Neuron (in vitro differentiated cells): Measurements from ENCODE around the gene TTC39A.
"Not testable (repeated sequence)": the region's sequence is repeated elsewhere in the genome, so short reads cannot be mapped to it uniquely, and the experiment has no call there.

ENCODE experiments used
- H2AFZ ChIP-seq: one replicate; pipeline ENCODE4 v1.6.1; 2013; ENCODE audit warnings: low read depth, mild to moderate bottlenecking, inconsistent platforms, low read length, moderate library complexity
- H3K27me3 ChIP-seq: one replicate; pipeline ENCODE4 v1.6.1; 2013; ENCODE audit warnings: low read length; ENCODE audit not compliant: insufficient read depth
- H3K36me3 ChIP-seq: one replicate; pipeline ENCODE4 v1.6.1; 2013; ENCODE audit warnings: low read length; ENCODE audit not compliant: insufficient read depth
- H3K4me1 ChIP-seq: one replicate; pipeline ENCODE4 v1.6.1; 2013; ENCODE audit warnings: low read length; ENCODE audit not compliant: insufficient read depth
- H3K4me3 ChIP-seq: 2 replicates; pipeline ENCODE4 v1.5.1; 2013; ENCODE audit warnings: mild to moderate bottlenecking, low read length, moderate library complexity
- H3K9me3 ChIP-seq: one replicate; pipeline ENCODE4 v1.6.1; 2013; ENCODE audit warnings: low read length

The TTC39A gene

GRCh38 chr1:51328926-51329325, 1.4 kb downstream of the TTC39A start:
- peaks cover 5% of the 10 kb centered on the region for H3K4me1 ChIP-seq
- no peak overlapping the region for H3K4me3 ChIP-seq
- H3K27me3 ChIP-seq = peaks cover 38% of the 10 kb centered on the region
- no peaks in the 10 kb centered on the region for H3K36me3 ChIP-seq
- no peak overlapping the region for H2AFZ ChIP-seq
- H3K9me3 ChIP-seq = no peaks in the 10 kb centered on the region

- H3K9me3 ChIP-seq = no peaks in the 10 kb centered on the region
- no peak overlapping the region for H2AFZ ChIP-seq
- no peaks in the 10 kb centered on the region for H3K36me3 ChIP-seq
- peaks cover 5% of the 10 kb centered on the region for H3K4me1 ChIP-seq
- H3K27me3 ChIP-seq = peaks cover 38% of the 10 kb centered on the region
- H3K4me3 ChIP-seq = no peak overlapping the region
These were observed 2.1 kb downstream of the TTC39A start for GRCh38 chr1:51328279-51328678.

- H3K4me3 ChIP-seq = no peak overlapping the region
- H3K36me3 ChIP-seq = no peaks in the 10 kb centered on the region
- peaks cover 5% of the 10 kb centered on the region for H3K4me1 ChIP-seq
- H2AFZ ChIP-seq = no peak overlapping the region
- H3K9me3 ChIP-seq = no peaks in the 10 kb centered on the region
- peaks cover 38% of the 10 kb centered on the region for H3K27me3 ChIP-seq
These were observed 3.0 kb downstream of the TTC39A start for GRCh38 chr1:51327386-51327785.

GRCh38 chr1:51326839-51327238, 3.5 kb downstream of the TTC39A start:
- no peaks in the 10 kb centered on the region for H3K36me3 ChIP-seq
- H3K27me3 ChIP-seq = peaks cover 37% of the 10 kb centered on the region
- H3K4me3 ChIP-seq = no peak overlapping the region
- no peak overlapping the region for H2AFZ ChIP-seq
- H3K9me3 ChIP-seq = no peaks in the 10 kb centered on the region
- H3K4me1 ChIP-seq = peaks cover 5% of the 10 kb centered on the region

DNA sequence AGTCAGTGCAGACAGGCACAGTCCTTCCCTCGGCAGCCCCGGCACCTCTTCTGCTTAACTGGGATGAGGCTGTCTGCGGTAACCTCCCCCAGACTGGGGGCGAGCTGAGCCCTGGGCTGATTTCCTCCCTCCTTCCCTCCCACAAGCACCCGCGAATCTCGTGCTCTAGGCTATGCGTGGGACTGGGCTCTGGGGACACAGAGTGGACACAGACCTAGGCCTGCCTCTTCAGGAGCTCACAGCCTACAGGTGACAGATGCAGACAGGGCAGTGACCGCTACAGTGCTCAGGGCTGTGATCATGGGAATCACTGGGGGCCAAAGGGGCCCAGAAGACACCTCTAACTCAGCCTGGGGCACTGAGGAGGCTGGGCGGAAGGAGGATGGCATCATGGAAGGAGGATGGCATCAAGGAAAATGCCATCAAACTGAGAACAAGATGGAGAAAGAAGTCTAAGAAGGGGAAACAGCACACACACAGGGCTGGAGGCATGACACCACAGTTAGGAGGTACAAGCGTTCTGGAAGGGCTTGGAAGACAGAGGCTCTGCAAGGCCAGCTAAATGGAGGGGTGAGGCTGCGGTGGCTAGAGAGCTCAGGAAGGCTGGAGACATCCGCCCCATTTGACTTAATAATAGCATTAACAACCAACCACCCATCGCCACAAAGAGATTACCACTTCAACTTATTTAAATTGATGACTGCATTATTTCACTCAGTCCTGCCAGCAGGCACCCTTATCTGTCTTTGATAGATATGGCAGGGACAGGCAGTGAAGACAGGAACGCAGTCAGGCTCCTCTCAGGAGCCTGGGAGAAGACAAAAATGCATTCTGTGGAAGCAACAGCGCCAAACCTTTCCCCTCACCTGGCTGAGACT, 4.2 kb downstream of the TTC39A start:
- Histone ChIP-seq H2AFZ (no peak overlapping the region), H3K4me3 (no peak overlapping the region), H3K36me3 (no peaks in the 10 kb centered on the region), H3K4me1 (no peaks in the 10 kb centered on the region), H3K27me3 (peaks cover 30% of the 10 kb centered on the region), H3K9me3 (no peaks in the 10 kb centered on the region)

- Histone ChIP-seq H3K4me3 (no peak overlapping the region), H3K9me3 (no peaks in the 10 kb centered on the region), H3K27me3 (peaks cover 24% of the 10 kb centered on the region), H3K4me1 (no peaks in the 10 kb centered on the region), H2AFZ (no peak overlapping the region), H3K36me3 (no peaks in the 10 kb centered on the region)
These were observed 5.0 kb downstream of the TTC39A start for GRCh38 chr1:51325391-51325790.

DNA sequence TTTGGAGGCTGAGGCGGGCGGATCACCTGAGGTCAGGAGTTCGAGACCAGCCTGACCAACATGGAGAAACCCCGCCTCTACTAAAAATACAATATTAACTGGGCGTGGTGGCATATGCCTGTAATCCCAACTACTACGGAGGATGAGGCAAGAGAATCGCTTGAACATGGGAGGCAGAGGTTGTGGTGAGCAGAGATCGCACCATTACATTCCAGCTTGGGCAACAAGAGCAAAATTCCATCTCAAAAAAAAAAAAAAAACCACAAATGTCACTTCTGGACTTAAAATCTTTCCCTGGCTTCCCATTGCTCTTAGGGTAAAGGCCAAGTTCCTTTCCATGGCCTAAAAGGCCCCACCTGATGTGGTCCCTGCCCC, 5.4 kb downstream of the TTC39A start:
- H3K27me3 ChIP-seq = peaks cover 23% of the 10 kb centered on the region
- H2AFZ ChIP-seq, H3K4me1 ChIP-seq, H3K9me3 ChIP-seq, H3K36me3 ChIP-seq, H3K4me3 ChIP-seq: not testable (repeated sequence)

DNA sequence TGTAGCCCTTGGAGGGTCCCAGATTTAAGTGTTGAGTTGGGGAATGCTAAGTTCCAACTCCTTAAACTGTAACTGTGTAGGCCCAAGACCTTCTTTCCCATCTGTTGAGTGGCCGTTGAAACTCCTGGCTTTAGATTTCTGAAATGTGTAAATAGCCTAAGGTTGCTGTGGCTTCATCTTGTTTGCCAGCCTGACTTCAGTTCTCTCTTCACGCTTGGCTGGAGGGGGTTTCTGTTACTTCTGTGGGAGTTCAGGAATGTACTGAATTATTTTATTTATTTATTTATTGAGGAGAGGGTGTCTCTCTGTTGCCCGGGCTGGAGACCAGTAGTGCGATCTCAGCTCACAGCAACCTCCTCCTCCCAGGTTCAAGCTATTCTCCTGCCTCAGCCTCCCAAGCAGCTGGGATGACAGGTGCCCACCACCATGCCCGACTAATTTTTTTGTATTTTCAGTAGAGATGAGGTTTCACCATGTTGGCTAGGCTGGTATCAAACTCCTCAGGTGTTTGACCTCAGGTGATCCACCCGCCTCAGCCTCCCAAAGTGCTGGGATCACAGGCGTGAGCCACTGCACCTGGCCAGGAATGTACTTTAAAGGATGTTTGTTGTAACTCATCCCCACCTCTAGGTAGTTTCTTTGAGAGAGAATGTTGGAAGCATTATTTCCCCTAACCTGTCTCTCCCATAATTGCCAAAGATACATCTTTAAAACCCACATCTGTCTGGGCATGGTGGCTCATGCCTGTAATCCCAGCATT, 5.9 kb downstream of the TTC39A start:
- H3K9me3 ChIP-seq = no peaks in the 10 kb centered on the region
- H3K27me3 ChIP-seq = peaks cover 17% of the 10 kb centered on the region
- H2AFZ ChIP-seq = no peak overlapping the region
- H3K4me1 ChIP-seq = no peaks in the 10 kb centered on the region
- no peak overlapping the region for H3K4me3 ChIP-seq
- H3K36me3 ChIP-seq = no peaks in the 10 kb centered on the region

- Histone ChIP-seq H3K36me3 (no peaks in the 10 kb centered on the region), H2AFZ (no peak overlapping the region), H3K27me3 (peaks cover 14% of the 10 kb centered on the region), H3K4me3 (no peak overlapping the region), H3K4me1 (no peaks in the 10 kb centered on the region), H3K9me3 (no peaks in the 10 kb centered on the region)
These were observed 6.6 kb downstream of the TTC39A start for GRCh38 chr1:51323778-51324177.

DNA sequence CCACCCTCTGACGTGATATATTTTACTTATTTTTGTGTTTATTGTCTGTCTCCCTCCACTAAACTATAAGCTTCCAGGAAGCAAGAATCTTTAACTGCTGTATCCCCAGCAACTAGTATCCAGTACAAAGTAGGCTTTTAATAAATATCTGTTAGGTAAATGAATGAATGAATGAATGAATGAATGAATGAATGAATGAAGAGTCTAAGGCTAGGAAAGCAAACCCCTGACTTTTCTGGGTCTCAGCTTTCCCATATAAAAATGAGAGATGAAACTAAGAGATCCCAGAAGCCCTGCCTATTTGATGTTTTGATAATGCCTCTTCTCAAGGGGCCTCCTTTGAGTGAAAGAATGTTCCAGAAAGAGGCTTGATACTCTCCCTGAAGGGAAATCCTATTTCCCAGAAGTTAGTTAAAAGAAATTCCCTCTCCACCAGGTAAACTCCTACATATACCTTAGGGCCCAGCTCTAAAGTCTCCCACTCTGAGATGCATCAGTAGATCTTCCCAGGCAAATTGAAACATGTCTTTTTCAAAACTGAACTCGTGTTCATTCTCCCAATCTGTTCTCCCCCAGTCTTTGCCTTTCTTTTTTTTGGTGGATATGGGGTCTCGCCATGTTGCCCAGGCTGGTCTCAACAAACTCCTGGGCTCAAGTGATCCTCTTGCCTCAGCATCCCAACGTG, 7.8 kb downstream of the TTC39A start:
- H3K36me3 ChIP-seq = no peaks in the 10 kb centered on the region
- no peak overlapping the region for H2AFZ ChIP-seq

DNA sequence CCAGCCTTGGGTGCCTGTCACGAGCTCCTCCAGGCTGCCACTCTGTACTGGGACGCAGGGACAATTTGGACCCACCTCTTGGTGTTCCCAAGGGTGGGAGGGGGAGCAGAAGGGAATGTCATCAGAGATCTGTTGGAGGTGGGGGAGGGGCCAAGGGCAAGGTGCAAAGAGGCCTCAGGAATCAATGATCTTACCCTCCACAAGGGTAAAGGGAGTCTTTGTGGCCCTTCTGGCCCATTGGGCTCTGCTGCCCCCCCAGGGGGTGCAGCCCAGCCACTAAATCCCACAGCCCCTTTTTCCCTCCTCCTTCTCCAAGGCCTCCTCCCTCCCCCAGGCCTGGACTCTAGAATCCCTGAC, 8.5 kb downstream of the TTC39A start:
- no peak overlapping the region for H2AFZ ChIP-seq
- H3K36me3 ChIP-seq = no peaks in the 10 kb centered on the region
- no peak overlapping the region for H3K4me3 ChIP-seq
- H3K27me3 ChIP-seq = peaks cover 10% of the 10 kb centered on the region
- no peaks in the 10 kb centered on the region for H3K9me3 ChIP-seq
- H3K4me1 ChIP-seq = no peaks in the 10 kb centered on the region

More for the DNA sequence above, 7.8 kb downstream of the TTC39A start:
- no peaks in the 10 kb centered on the region for H3K9me3 ChIP-seq
- H3K4me1 ChIP-seq = no peaks in the 10 kb centered on the region
- peaks cover 10% of the 10 kb centered on the region for H3K27me3 ChIP-seq
- no peak overlapping the region for H3K4me3 ChIP-seq

DNA sequence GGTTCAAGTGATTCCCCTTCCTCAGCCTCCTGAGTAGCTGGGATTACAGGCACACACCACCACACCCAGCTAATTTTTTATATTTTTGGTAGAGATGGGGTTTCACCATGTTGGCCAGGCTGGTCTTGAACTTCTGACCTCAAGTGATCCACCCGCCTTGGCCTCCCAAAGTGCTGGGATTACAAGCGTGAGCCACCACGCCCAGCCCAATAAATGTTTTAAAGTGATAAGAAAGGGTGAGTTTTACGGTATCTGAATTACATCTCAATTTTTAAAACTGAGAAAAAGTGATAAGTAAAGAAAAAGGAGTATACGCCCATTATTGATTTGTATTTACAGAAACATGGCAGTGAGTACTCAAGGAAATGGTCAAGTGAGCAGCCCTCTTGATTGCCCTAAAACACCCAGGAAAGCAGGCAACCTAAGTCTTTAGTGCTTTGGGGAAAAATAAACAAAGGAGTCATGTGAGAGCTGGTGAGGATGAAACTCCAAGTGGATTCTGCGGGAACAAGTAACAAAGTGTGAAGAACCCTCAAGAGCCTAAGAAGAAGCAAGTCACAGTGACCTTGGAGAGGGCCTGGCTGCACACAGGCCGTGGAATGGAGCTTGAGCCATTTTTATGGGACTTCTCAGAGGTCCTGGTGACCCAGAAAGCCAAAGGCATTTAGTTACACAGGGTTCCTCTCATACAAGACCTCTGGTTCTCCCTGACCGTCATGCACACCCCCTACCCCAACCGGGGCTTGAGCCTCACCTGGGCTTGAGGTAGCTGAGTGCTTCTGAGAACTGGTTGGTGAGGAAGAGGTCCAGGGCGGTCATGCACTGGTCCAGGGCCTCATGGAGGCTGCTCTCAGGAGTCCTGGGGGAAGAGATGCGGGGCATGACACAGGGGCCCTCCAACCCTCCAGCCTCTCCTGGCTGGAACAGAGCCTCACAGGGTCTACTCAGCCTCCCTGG, 9.1 kb downstream of the TTC39A start:
- Histone ChIP-seq H3K4me3 (no peak overlapping the region), H3K27me3 (peaks cover 8% of the 10 kb centered on the region), H3K4me1 (no peaks in the 10 kb centered on the region), H3K36me3 (no peaks in the 10 kb centered on the region), H3K9me3 (no peaks in the 10 kb centered on the region), H2AFZ (no peak overlapping the region)
